Limb (tissue), 2 donors: ENCODE results near the gene DAGLA.

Experiments
- DNase-seq, 2 donors: peaks; one replicate each; pipeline ENCODE4 v3.0.0-alpha.2; 2016; ENCODE audit errors: extremely low spot score in 2 of 2

DAGLA gene

GRCh38 chr11:61778357-61778886 is 98.2 kb downstream of the DAGLA start:
- no peak for DNase-seq

- DNase-seq = no peak
Observed at GRCh38 chr11:61778920-61779650, 98.9 kb downstream of the DAGLA start.

GRCh38 chr11:61779666-61780525 is 99.7 kb downstream of the DAGLA start:
- DNase-seq = no peak

GRCh38 chr11:61780581-61781162 is 100.5 kb downstream of the DAGLA start:
- no peak for DNase-seq

GRCh38 chr11:61781585-61781984 is 101.4 kb downstream of the DAGLA start:
- no peak for DNase-seq

- DNase-seq = no peak
Observed at GRCh38 chr11:61782299-61782698, 102.1 kb downstream of the DAGLA start.

- DNase-seq = no peak
Observed at GRCh38 chr11:61782841-61783240, 102.7 kb downstream of the DAGLA start.

- no peak for DNase-seq
Observed at GRCh38 chr11:61783717-61784505, 103.7 kb downstream of the DAGLA start.

- DNase-seq = no peak
Observed at GRCh38 chr11:61784506-61784805, 104.3 kb downstream of the DAGLA start.

GRCh38 chr11:61785837-61786402 is 105.7 kb downstream of the DAGLA start:
- no peak for DNase-seq

- DNase-seq = no peak
Observed at GRCh38 chr11:61787928-61788491, 107.8 kb downstream of the DAGLA start.

- DNase-seq = peak; percentile 81 to 85
Observed at GRCh38 chr11:61791737-61792309, 111.6 kb downstream of the DAGLA start.

GRCh38 chr11:61792310-61793082 is 112.3 kb downstream of the DAGLA start, which contains the start of the genes FEN1 and TMEM258:
FEN1 (plus strand) TSS chr11:61792911; CDS start chr11:61795362, 2,451 bp downstream.
TMEM258 (minus strand) TSS chr11:61792599; CDS start chr11:61792558, 41 bp downstream.
- DNase-seq = peak; percentile 93

- DNase-seq = no peak
Observed at GRCh38 chr11:61793083-61793828, 113.1 kb downstream of the DAGLA start.

- DNase-seq = no peak
Observed at GRCh38 chr11:61793829-61794204, 113.6 kb downstream of the DAGLA start.

- no peak for DNase-seq
Observed at GRCh38 chr11:61794579-61794978, 114.4 kb downstream of the DAGLA start.

GRCh38 chr11:61795459-61795858 is 115.3 kb downstream of the DAGLA start:
- no peak for DNase-seq

- DNase-seq = no peak
Observed at GRCh38 chr11:61795876-61796526, 115.8 kb downstream of the DAGLA start.
